ENCODE results near the gene VGLL4.

VGLL4 gene

DNA sequence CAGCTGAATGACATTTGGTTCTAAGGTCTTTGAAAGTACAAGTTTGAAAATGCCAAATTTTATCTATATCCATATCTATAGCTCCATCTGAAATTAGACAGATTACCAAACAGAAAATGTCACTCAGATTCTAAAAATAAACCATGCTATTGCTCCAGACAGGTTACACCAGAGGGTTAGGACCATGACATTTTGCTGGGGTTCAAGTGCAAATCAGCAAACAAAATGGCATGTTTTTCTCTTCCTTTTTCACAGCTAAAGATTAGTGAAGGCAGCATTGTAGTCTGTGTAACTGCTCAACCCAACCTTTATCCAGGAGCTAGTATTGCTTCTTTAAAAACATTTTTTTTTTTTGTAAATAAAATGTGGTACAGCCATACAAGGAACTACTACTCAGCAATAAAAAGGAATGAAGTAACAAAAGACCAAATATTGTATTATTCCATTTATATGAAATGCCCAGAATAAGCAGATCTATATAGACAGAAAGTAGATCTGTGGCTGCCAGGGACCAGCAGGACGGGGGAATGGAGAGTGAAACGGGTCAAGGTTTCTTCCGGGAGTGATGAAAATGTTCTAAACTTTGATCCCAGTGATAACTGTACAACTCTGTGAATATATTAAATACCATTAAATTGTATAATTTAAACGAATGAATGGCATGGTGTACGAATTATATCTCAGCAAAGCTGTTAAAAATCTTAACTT is 18.2 kb downstream of the VGLL4 start:
- no peaks in the 10 kb centered on the region for H3K27me3 ChIP-seq (ENCODE audit: insufficient read depth, low read length)
- H3K9me3 ChIP-seq (ENCODE audit: insufficient read depth, low read depth, low read length): no peaks in the 10 kb centered on the region
- no peak overlapping the region for H3K27ac ChIP-seq (ENCODE audit: low read depth, low read length)
- H3K36me3 ChIP-seq (ENCODE audit: insufficient read depth, low read length): no peaks in the 10 kb centered on the region
- H3K9ac ChIP-seq (ENCODE audit: low read depth, low read length): no peak overlapping the region
- H3K4me3 ChIP-seq (ENCODE audit: low read length): no peak overlapping the region
- WGBS: 91% methylated on average over 3 of the region's 5 CpGs
- H3K4me1 ChIP-seq (ENCODE audit: insufficient read depth, low read length): peaks cover 24% of the 10 kb centered on the region

DNA sequence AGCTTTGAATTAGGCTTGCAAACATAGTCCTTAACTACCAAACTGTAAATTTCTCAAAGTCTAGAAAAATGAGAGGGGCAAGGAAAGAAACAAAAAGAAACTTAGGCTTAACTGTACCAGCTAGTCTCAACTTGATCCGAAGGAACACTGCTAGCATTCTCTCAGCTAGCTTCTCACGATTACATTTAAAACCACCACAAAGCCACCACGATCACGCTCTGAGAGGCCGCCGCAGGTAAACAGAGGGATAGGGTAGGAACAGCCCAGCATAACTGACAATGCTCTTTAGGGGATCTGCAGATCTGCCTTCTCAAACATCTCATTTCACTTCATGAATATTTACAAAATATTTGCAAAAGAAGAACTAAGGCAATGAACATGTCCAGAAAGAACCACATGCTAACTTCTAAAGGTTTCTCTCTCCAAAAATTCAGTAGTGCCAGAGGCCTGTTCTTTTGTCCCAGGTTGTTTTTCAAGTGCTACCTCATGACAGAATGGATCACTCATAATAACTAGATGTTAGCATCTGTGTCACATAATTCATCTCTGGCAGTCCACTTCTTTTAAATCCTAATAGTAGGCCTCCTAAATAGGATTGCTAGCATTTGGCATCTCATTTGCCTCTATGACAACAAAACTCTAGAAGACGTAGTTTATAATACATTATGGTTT is 18.9 kb downstream of the VGLL4 start:
- WGBS: 94% methylated on average over 6 of the region's 7 CpGs
- Histone ChIP-seq H3K27ac (ENCODE audit: low read depth, low read length) (no peak overlapping the region), H3K9ac (ENCODE audit: low read depth, low read length) (no peak overlapping the region), H3K27me3 (ENCODE audit: insufficient read depth, low read length) (no peaks in the 10 kb centered on the region), H3K4me1 (ENCODE audit: insufficient read depth, low read length) (peaks cover 29% of the 10 kb centered on the region), H3K4me3 (ENCODE audit: low read length) (no peak overlapping the region), H3K9me3 (ENCODE audit: insufficient read depth, low read depth, low read length) (no peaks in the 10 kb centered on the region), H3K36me3 (ENCODE audit: insufficient read depth, low read length) (no peaks in the 10 kb centered on the region)

DNA sequence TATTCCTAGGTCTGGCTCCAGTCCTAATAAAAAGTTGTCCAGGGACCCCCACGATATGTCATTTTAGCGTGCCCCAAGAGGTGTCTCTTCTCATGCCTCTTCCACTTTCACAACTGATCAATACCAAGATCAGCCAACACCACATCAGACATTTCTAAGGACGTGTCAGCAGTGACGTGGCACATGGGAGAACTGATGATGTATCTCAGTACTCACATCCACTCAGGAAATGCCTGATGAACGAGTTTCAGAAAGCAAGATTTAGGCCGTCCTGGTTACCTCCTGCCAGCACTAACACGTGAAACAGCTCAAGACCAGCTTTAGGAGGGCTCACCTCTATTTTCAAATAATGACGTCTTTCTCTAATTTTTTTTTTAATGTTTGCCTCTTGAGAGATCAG is 19.6 kb downstream of the VGLL4 start:
- H3K9me3 ChIP-seq (ENCODE audit: insufficient read depth, low read depth, low read length): no peaks in the 10 kb centered on the region
- H3K36me3 ChIP-seq (ENCODE audit: insufficient read depth, low read length): no peaks in the 10 kb centered on the region
- H3K4me3 ChIP-seq (ENCODE audit: low read length): no peak overlapping the region
- no peak overlapping the region for H3K27ac ChIP-seq (ENCODE audit: low read depth, low read length)
- no peak overlapping the region for H3K9ac ChIP-seq (ENCODE audit: low read depth, low read length)
- no peaks in the 10 kb centered on the region for H3K27me3 ChIP-seq (ENCODE audit: insufficient read depth, low read length)
- 94% methylated on average over 8 of the region's 8 CpGs for WGBS
- peaks cover 35% of the 10 kb centered on the region for H3K4me1 ChIP-seq (ENCODE audit: insufficient read depth, low read length)

DNA sequence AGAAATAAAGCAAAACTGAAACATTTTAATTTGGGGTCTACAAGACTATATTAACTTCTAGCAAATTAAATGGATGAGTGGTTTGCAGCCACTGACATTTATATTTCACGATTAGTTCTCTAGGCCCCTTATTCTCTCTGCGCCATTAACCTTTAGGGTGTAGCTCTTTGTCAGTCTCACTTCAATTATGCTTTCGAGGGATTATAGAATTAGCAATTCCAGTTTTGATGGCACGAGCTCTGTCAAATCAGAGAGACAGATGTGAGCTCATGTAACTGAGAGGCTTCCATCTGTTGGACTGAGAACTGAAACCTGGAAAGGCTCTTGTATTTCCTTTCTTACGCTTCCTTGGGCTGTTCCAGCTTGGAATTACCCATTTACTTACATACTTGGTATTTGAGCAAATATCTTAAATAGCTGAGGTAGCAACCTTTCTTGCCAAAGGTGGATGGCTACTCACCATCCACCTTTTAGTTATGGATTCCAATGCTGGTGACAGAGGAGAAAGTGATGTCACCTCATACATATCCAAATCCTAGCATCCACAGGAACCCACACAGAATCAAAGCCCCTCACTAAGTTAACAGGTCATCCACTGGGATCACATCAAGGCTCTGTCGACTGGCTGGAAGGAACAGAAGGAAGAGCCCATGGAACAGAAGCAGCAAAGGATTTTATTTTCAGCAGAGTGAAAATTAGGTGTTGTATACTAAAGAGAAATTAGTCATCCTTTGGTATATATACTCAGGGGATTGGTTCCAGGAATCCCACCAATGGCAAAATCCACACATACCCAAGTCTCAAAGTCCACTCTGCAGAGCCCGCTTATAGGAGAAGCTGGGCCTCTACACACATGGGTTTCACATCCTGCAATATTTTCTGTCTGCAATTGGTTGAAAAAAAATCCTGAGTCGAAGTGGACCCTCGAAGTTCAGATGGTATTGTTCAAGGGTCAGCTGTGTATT is 20.8 kb downstream of the VGLL4 start:
- no peaks in the 10 kb centered on the region for H3K36me3 ChIP-seq (ENCODE audit: insufficient read depth, low read length)
- 94% methylated on average over 8 of the region's 9 CpGs for WGBS

DNA sequence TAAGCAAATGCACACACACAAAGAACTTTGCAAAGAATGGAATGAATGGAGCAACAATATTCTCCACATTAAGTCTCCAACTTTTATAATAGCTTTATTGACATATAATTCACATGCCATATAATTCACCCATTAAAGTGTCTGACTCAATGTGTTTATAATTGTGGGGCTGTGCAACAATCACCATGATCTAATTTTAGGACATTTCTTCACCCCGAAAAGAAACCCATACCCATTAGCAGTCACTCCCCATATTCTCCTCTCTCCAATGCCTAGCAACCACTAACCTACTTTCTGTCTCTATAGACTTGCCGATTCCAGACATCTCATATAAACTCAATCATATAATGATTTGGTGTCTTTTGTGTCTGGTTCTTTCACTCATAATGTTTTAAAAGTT is 22.6 kb downstream of the VGLL4 start:
- no peak overlapping the region for H3K27ac ChIP-seq (ENCODE audit: low read depth, low read length)
- H3K36me3 ChIP-seq (ENCODE audit: insufficient read depth, low read length): no peaks in the 10 kb centered on the region
- H3K9ac ChIP-seq (ENCODE audit: low read depth, low read length): no peak overlapping the region
- no peaks in the 10 kb centered on the region for H3K27me3 ChIP-seq (ENCODE audit: insufficient read depth, low read length)
- no peak overlapping the region for H3K4me3 ChIP-seq (ENCODE audit: low read length)
- no peaks in the 10 kb centered on the region for H3K9me3 ChIP-seq (ENCODE audit: insufficient read depth, low read depth, low read length)
- H3K4me1 ChIP-seq (ENCODE audit: insufficient read depth, low read length): peaks cover 53% of the 10 kb centered on the region
- 100% methylated on average over 1 of the region's 2 CpGs for WGBS

More for the DNA sequence above, 20.8 kb downstream of the VGLL4 start:
- H3K4me1 ChIP-seq (ENCODE audit: insufficient read depth, low read length): peaks cover 42% of the 10 kb centered on the region
- no peak overlapping the region for H3K27ac ChIP-seq (ENCODE audit: low read depth, low read length)
- H3K27me3 ChIP-seq (ENCODE audit: insufficient read depth, low read length): no peaks in the 10 kb centered on the region
- no peak overlapping the region for H3K9ac ChIP-seq (ENCODE audit: low read depth, low read length)
- no peak overlapping the region for H3K4me3 ChIP-seq (ENCODE audit: low read length)
- H3K9me3 ChIP-seq (ENCODE audit: insufficient read depth, low read depth, low read length): no peaks in the 10 kb centered on the region

DNA sequence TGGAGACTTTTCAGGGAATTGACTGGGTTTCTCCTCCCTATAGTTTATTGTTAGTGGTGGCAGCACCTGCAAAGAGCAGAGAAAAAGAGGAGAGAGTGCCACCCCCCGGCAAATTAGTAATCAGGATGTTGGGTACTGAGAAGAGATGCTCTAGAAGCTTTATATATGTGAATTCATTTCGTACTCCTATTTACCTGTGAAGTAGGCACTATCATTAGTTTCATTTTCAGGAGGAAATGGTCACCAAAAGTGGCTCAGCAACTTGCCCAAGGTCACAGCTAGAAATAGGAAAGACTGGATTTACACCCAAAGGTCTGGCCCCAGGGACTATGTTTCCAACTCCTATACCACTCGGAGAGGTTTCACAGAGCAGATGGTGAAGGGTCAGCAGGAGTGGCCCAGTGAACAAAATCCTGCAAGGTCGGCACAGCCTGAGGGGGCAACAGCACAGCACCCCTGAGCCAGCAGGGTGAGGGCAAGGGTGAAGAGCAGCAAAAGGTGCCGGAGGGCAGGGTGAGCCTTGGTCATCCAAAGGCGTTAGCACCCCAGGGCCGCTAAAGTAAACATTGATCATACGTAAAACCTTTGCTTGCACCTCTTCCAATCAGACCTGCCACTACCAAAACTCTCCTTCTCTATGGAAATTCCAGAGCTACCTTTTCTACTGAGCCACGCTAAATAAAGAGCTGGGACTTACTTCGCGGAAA is 23.6 kb downstream of the VGLL4 start:
- Histone ChIP-seq H3K4me1 (ENCODE audit: insufficient read depth, low read length) (peaks cover 55% of the 10 kb centered on the region), H3K36me3 (ENCODE audit: insufficient read depth, low read length) (no peaks in the 10 kb centered on the region), H3K4me3 (ENCODE audit: low read length) (no peak overlapping the region), H3K27me3 (ENCODE audit: insufficient read depth, low read length) (no peaks in the 10 kb centered on the region), H3K9ac (ENCODE audit: low read depth, low read length) (no peak overlapping the region), H3K9me3 (ENCODE audit: insufficient read depth, low read depth, low read length) (no peaks in the 10 kb centered on the region), H3K27ac (ENCODE audit: low read depth, low read length) (no peak overlapping the region)
- 89% methylated on average over 9 of the region's 11 CpGs for WGBS

DNA sequence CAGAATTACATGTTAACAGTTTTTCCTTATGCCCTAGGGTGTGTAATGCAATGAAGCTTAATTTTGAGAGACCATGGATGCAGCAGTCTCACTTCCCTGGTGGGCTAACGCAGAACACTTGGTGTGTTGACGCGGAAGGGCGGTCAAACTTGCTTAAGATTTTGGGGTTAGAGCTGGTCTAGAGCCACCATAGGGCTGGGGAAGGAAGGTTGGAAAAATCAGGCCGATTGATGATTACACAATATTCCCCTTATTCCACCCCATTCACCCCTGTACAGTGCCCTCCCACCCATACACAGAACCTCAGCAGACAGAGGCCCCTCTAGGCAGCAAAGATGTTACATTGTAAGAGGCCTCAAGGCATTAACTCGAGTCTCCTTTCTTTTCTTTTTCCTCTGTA is 24.3 kb downstream of the VGLL4 start:
- H3K9ac ChIP-seq (ENCODE audit: low read depth, low read length): no peak overlapping the region
- 92% methylated on average over 6 of the region's 6 CpGs for WGBS
- H3K9me3 ChIP-seq (ENCODE audit: insufficient read depth, low read depth, low read length): no peaks in the 10 kb centered on the region
- H3K4me3 ChIP-seq (ENCODE audit: low read length): no peak overlapping the region
- H3K27ac ChIP-seq (ENCODE audit: low read depth, low read length): no peak overlapping the region
- H3K27me3 ChIP-seq (ENCODE audit: insufficient read depth, low read length): no peaks in the 10 kb centered on the region
- peaks cover 53% of the 10 kb centered on the region for H3K4me1 ChIP-seq (ENCODE audit: insufficient read depth, low read length)
- no peaks in the 10 kb centered on the region for H3K36me3 ChIP-seq (ENCODE audit: insufficient read depth, low read length)

DNA sequence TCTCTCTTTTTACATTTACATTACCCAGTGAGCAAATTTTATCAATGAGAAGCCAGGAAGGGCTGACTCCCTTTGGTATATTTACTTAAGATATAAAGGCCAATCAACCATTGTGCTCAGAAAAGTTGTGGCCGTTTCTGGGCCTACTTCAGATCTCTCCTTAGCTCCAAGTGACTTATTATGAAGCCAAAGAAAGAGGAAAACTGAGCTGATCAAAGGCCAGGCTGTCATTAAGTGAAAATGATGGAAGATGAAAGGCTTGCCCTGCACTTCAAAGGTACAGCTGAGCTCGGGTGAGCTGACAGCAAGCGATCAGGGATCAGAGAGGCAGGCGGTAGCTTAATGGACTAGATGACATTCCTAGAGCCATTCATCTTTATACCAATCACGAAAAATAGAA is 24.8 kb downstream of the VGLL4 start:
- H3K9ac ChIP-seq (ENCODE audit: low read depth, low read length): no peak overlapping the region
- H3K27me3 ChIP-seq (ENCODE audit: insufficient read depth, low read length): no peaks in the 10 kb centered on the region
- no peak overlapping the region for H3K4me3 ChIP-seq (ENCODE audit: low read length)
- no peak overlapping the region for H3K27ac ChIP-seq (ENCODE audit: low read depth, low read length)
- no peaks in the 10 kb centered on the region for H3K36me3 ChIP-seq (ENCODE audit: insufficient read depth, low read length)
- 43% methylated on average over 5 of the region's 5 CpGs for WGBS
- H3K9me3 ChIP-seq (ENCODE audit: insufficient read depth, low read depth, low read length): no peaks in the 10 kb centered on the region
- H3K4me1 ChIP-seq (ENCODE audit: insufficient read depth, low read length): peaks cover 53% of the 10 kb centered on the region

DNA sequence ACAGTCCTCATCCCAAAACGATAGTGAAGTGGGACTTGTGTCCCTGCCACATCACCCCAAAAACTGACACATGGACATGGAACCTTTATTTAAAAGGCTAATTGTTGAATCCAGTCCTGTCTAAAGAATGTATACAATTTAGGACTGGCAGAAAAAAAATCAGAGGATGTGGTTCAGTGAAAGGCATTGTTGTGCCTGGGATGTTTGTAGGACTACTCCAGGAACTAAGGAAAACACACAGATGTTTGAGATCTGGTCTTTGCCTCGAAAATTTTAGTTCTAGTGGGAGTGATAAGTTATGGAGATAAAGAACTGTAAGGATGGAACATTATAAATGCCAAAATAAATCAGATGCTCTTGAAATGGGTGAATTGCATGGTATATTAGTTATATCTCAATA is 27.2 kb downstream of the VGLL4 start:
- H3K4me3 ChIP-seq (ENCODE audit: low read length): no peak overlapping the region
- H3K9ac ChIP-seq (ENCODE audit: low read depth, low read length): no peak overlapping the region
- 90% methylated on average over 2 of the region's 2 CpGs for WGBS
- H3K27me3 ChIP-seq (ENCODE audit: insufficient read depth, low read length): no peaks in the 10 kb centered on the region
- no peaks in the 10 kb centered on the region for H3K9me3 ChIP-seq (ENCODE audit: insufficient read depth, low read depth, low read length)
- H3K4me1 ChIP-seq (ENCODE audit: insufficient read depth, low read length): peaks cover 60% of the 10 kb centered on the region
- no peaks in the 10 kb centered on the region for H3K36me3 ChIP-seq (ENCODE audit: insufficient read depth, low read length)
- H3K27ac ChIP-seq (ENCODE audit: low read depth, low read length): no peak overlapping the region

DNA sequence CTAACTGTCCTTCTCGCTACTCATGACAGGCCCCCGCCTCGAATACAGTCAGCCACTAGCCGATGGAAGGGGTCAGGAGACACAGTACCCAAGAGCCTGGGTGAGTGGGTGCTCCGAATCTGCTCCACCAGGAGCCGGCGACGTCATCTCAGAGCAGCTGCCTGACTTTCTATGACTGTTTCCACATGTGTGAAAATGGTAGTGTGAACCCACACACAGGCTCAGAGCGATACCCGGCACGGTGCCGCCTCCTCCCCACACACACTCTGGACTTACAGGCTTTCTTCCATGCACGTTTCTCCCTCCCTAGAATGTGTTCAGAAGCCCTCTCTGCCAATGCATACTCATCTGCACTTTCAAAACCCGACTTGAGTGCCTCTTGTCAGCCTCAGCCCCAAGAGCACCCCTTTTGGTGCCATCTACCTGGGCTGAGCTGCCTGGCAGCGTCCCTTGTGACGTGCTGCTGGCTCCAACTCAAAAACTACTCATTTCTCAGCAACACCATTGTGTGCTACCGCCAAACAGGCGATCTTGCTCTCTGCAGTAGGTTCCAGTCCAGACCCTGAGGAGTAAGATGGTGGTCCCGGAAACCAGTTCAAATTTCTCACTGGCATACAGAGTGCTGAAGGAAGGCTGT is 29.7 kb downstream of the VGLL4 start:
- Histone ChIP-seq H3K9me3 (ENCODE audit: insufficient read depth, low read depth, low read length) (no peaks in the 10 kb centered on the region), H3K4me1 (ENCODE audit: insufficient read depth, low read length) (peaks cover 65% of the 10 kb centered on the region), H3K27me3 (ENCODE audit: insufficient read depth, low read length) (no peaks in the 10 kb centered on the region), H3K4me3 (ENCODE audit: low read length) (no peak overlapping the region), H3K27ac (ENCODE audit: low read depth, low read length) (no peak overlapping the region), H3K36me3 (ENCODE audit: insufficient read depth, low read length) (no peaks in the 10 kb centered on the region), H3K9ac (ENCODE audit: low read depth, low read length) (no peak overlapping the region)
- 91% methylated on average over 19 of the region's 19 CpGs for WGBS

Measured in HUES64 (cell line).